MCF 10A (cell line): ENCODE data around the gene HYAL4. TPM values are rescaled to one million over a fixed set of nuclear protein-coding genes. Genes with fewer than 3 reads are reported as not detected.
A peak's percentile ranks its signal among the peaks of the same experiment; 100 is the strongest.

Experiments used
- BruUV-seq: library from RNA; stranded (reverse); fragments of 400-500 nt; replicated peaks from 2 replicates; lab custom pipeline; 2021; lab: Mats Ljungman, UMichigan
- CTCF ChIA-PET: fragments of 300-600 bp; sonication (Branson Sonifier 250); formaldehyde crosslinking; extraction: SDS; loops from one replicate; lab custom pipeline; 2021; ENCODE audit warnings: antibody characterized with exemption, inconsistent platforms; lab: Yijun Ruan, JAX
- POLR2A ChIA-PET: fragments of 300-600, 350-650 bp; sonication (Branson Sonifier 250); formaldehyde crosslinking; extraction: SDS; loops from one replicate; lab custom pipeline; 2020; ENCODE audit warnings: antibody characterized with exemption, inconsistent platforms; lab: Yijun Ruan, JAX
- DNase-seq: peaks from one replicate; pipeline ENCODE4 v3.0.0-alpha.2; 2018; ENCODE audit not compliant: unreplicated experiment
- H3K27ac Mint-ChIP-seq: one replicate; pipeline ENCODE4 v1.8.0; 2022; ENCODE audit warnings: mild to moderate bottlenecking, low read depth, mixed read lengths; ENCODE audit not compliant: unreplicated experiment
- H3K27me3 Mint-ChIP-seq: one replicate; pipeline ENCODE4 v1.8.0; 2022; ENCODE audit warnings: mixed read lengths; ENCODE audit not compliant: insufficient read depth, unreplicated experiment
- H3K36me3 Mint-ChIP-seq: one replicate; pipeline ENCODE4 v1.8.0; 2022; ENCODE audit warnings: mild to moderate bottlenecking, moderate library complexity, mixed read lengths; ENCODE audit not compliant: insufficient read depth, unreplicated experiment
- H3K4me1 Mint-ChIP-seq: one replicate; pipeline ENCODE4 v1.8.0; 2022; ENCODE audit warnings: mixed read lengths; ENCODE audit not compliant: insufficient read depth, unreplicated experiment
- H3K4me3 Mint-ChIP-seq: one replicate; pipeline ENCODE4 v1.8.0; 2022; ENCODE audit warnings: mild to moderate bottlenecking, moderate library complexity, mixed read lengths; ENCODE audit not compliant: unreplicated experiment
- H3K9me3 Mint-ChIP-seq: one replicate; pipeline ENCODE4 v1.8.0; 2022; ENCODE audit warnings: mixed read lengths; ENCODE audit not compliant: unreplicated experiment
- intact Hi-C: fragments of 100-400 bp; cut with micrococcal nuclease; formaldehyde crosslinking; loops from 2 replicates; pipeline ENCODE4 v1.14.1; 2022
- total RNA-seq: library from RNA; stranded (reverse); gene quantifications from 2 replicates; pipeline ENCODE4 v1.2.3, GENCODE V29; 2022
- TF ChIP-seq, protein P1 (sequence below): fragments of 200-600 bp; IDR thresholded peaks from one replicate; pipeline ENCODE4 v1.8.0; 2022; ENCODE audit warnings: antibody characterized with exemption, mild to moderate bottlenecking; ENCODE audit not compliant: unreplicated experiment

HYAL4 gene
- total RNA-seq, 1 experiment from 2014 or later, result not detected

- H3K27ac Mint-ChIP-seq, result no peak overlapping the region
- TF ChIP-seq, protein P1, sequence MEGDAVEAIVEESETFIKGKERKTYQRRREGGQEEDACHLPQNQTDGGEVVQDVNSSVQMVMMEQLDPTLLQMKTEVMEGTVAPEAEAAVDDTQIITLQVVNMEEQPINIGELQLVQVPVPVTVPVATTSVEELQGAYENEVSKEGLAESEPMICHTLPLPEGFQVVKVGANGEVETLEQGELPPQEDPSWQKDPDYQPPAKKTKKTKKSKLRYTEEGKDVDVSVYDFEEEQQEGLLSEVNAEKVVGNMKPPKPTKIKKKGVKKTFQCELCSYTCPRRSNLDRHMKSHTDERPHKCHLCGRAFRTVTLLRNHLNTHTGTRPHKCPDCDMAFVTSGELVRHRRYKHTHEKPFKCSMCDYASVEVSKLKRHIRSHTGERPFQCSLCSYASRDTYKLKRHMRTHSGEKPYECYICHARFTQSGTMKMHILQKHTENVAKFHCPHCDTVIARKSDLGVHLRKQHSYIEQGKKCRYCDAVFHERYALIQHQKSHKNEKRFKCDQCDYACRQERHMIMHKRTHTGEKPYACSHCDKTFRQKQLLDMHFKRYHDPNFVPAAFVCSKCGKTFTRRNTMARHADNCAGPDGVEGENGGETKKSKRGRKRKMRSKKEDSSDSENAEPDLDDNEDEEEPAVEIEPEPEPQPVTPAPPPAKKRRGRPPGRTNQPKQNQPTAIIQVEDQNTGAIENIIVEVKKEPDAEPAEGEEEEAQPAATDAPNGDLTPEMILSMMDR, result peak; percentile 20
- no peaks in the 10 kb centered on the region for H3K9me3 Mint-ChIP-seq
- H3K36me3 Mint-ChIP-seq, result no peaks in the 10 kb centered on the region
- H3K4me1 Mint-ChIP-seq, result peaks cover 6% of the 10 kb centered on the region
- DNase-seq, result peak; percentile 47
- no peaks in the 10 kb centered on the region for H3K27me3 Mint-ChIP-seq
- CTCF ChIA-PET, result interaction anchor here (0.7 to 1.4 kb wide), 6 partner anchors 11 to 217 kb away, joined by 3 to 6 read pairs (median 4); no protein-coding TSS in a partner anchor
- intact Hi-C loops, result loop anchor here (1.0 to 2.0 kb wide), 2 partner anchors 118 to 281 kb away; no protein-coding TSS in a partner anchor
- BruUV-seq, result no TSS peak
- no peak overlapping the region for H3K4me3 Mint-ChIP-seq
- POLR2A ChIA-PET, result interaction anchor here (0.9 to 1.0 kb wide), 2 partner anchors 10 to 118 kb away, joined by 3 to 4 read pairs; no protein-coding TSS in a partner anchor
Observed at GRCh38 chr7:123916240-123916724, 71.3 kb downstream of the HYAL4 start.

DNA sequence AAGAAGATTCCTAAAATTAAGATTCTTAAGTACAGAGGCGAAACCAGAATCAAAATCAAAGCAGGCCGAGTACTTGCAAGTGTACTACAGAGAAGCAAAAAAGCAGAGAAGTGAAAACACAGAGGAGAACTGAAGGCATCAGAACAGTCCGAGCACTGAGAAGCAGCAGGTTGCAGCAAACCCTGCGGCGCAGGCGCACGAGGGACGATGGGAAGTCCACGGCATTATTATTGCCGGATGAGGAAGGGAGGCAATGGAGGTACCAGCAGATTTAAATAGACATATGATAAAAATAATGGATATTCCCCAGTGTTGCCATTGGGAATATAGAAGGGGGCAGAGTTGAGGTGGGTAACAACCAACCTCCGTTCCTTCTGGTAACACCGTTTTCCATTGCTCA lies 72.9 kb downstream of the HYAL4 start:
- no peak overlapping the region for H3K27ac Mint-ChIP-seq
- DNase-seq, result no peak
- no peak overlapping the region for H3K4me3 Mint-ChIP-seq
- intact Hi-C loops, result loop anchor here (2.0 kb wide), 1 partner anchor 283 kb away; no protein-coding TSS in a partner anchor
- no TSS peak for BruUV-seq
- H3K27me3 Mint-ChIP-seq, result no peaks in the 10 kb centered on the region
- H3K9me3 Mint-ChIP-seq, result no peaks in the 10 kb centered on the region
- POLR2A ChIA-PET, result no interaction called here
- no peaks in the 10 kb centered on the region for H3K36me3 Mint-ChIP-seq
- CTCF ChIA-PET, result interaction anchor here (1.0 kb wide), 1 partner anchor 46 kb away, joined by 3 read pairs; no protein-coding TSS in a partner anchor
- peaks cover 6% of the 10 kb centered on the region for H3K4me1 Mint-ChIP-seq
- TF ChIP-seq, protein P1, result no peak

DNA sequence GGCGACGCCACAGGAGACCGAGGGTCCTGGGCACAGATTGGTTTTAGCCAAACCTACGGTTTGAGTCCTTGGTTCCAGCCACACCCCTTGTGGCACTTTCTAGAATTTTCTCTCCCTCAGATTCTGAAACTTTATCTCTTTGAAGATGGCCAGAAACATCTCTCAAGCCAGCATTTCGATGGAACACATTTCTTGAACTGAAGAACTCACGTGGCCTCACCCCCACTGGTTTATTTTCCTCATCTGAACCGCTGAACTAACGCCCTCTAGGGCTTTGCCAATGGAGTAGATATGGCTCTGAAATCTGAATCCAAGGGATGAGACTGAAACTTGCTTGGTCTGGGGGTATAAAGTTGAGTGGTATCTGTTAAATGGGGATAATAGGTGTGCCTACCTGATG lies 73.3 kb downstream of the HYAL4 start:
- no peaks in the 10 kb centered on the region for H3K36me3 Mint-ChIP-seq
- CTCF ChIA-PET, result interaction anchor here (0.7 kb wide), 1 partner anchor 346 kb away, joined by 3 read pairs; no protein-coding TSS in a partner anchor
- intact Hi-C loops, result no loop called here

DNA sequence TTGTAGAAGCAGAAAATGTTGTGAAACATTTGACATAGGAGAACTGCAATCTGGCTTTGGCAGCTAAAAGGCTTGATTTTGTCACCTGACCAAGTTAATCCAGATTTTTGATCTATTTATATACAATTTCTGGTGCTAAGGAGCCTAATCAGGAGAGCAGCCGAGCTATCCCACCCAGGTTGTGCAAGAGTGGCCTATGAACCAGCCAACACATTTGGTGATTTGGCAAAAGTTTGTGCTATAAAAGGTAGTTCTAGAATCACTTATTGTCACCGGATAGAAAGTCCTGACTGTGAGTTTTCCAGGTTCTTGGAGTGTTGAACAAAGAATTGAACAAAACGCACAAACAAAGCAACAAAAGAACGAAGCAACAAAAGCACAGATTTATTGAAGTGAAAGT lies 78.6 kb downstream of the HYAL4 start:
- no peaks in the 10 kb centered on the region for H3K36me3 Mint-ChIP-seq
- no peak for DNase-seq
- intact Hi-C loops, result no loop called here
- H3K27ac Mint-ChIP-seq, result no peak overlapping the region
- no peaks in the 10 kb centered on the region for H3K27me3 Mint-ChIP-seq
- H3K4me1 Mint-ChIP-seq, result no peaks in the 10 kb centered on the region
- TF ChIP-seq, protein P1, result no peak
- no peaks in the 10 kb centered on the region for H3K9me3 Mint-ChIP-seq
- BruUV-seq, result no TSS peak
- ChIA-PET CTCF (no interaction called here), POLR2A (no interaction called here)
- no peak overlapping the region for H3K4me3 Mint-ChIP-seq

More for the DNA sequence above, 73.3 kb downstream of the HYAL4 start:
- no peak overlapping the region for H3K4me3 Mint-ChIP-seq
- POLR2A ChIA-PET, result interaction anchor here (0.8 kb wide), 1 partner anchor 11 kb away, joined by 3 read pairs; no protein-coding TSS in a partner anchor
- TF ChIP-seq, protein P1, result no peak
- no peaks in the 10 kb centered on the region for H3K9me3 Mint-ChIP-seq
- DNase-seq, result no peak
- no peaks in the 10 kb centered on the region for H3K27me3 Mint-ChIP-seq
- H3K27ac Mint-ChIP-seq, result no peak overlapping the region
- peaks cover 6% of the 10 kb centered on the region for H3K4me1 Mint-ChIP-seq
- no TSS peak for BruUV-seq
